ENCODE data around the gene DACT1.

DNA sequence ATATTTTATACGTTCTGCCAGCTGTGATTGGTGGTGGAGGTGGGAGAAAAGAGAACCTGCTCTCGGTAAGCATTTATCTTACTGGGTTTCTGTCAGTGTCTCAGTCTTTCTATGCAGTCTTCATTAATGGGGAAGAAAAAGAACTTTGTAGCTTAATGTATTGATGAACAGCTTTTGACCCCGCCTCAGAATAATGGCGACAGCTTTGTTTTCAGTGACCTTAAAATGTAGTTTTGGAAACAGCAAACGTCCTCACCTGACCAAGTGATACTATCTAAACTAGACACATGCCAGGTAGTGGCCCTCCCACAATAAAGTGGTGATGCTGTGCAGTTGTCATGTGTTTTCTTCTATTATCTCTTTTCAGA is 1.4 kb downstream of the DACT1 start:
- TF ChIP-seq, protein P1, sequence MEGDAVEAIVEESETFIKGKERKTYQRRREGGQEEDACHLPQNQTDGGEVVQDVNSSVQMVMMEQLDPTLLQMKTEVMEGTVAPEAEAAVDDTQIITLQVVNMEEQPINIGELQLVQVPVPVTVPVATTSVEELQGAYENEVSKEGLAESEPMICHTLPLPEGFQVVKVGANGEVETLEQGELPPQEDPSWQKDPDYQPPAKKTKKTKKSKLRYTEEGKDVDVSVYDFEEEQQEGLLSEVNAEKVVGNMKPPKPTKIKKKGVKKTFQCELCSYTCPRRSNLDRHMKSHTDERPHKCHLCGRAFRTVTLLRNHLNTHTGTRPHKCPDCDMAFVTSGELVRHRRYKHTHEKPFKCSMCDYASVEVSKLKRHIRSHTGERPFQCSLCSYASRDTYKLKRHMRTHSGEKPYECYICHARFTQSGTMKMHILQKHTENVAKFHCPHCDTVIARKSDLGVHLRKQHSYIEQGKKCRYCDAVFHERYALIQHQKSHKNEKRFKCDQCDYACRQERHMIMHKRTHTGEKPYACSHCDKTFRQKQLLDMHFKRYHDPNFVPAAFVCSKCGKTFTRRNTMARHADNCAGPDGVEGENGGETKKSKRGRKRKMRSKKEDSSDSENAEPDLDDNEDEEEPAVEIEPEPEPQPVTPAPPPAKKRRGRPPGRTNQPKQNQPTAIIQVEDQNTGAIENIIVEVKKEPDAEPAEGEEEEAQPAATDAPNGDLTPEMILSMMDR (conservative IDR thresholded peaks at IDR 0.05 in 1 of 2, IDR thresholded peaks at IDR 0.05 in 1 of 2; ENCODE audit: low read depth in 1 of 2, low read length in 2 of 2) = no peak
- no peak for TF ChIP-seq EZH2 (IDR thresholded peaks at IDR 0.05; ENCODE audit: low read length, missing control alignments)

Measured in fibroblast of lung (primary cell).